GM23338 (cell line): ENCODE results near the gene RABGAP1L. TPM values are rescaled to one million over a fixed set of nuclear protein-coding genes. Genes with fewer than 3 reads are reported as not detected.

Experiments used
- ATAC-seq: fragments of 200-7000 bp; cut with Tn5 transposase; 3 replicates; pipeline ENCODE4 v1.9.1; 2020
- DNase-seq: peaks from one replicate; pipeline ENCODE4 v3.0.0-alpha.2; 2015; ENCODE audit warnings: low spot score
- H2AFZ ChIP-seq: fragments of 200-600 bp; sonication (generic); 2 replicates; pipeline ENCODE4 v1.8.0; 2016; ENCODE audit warnings: antibody characterized with exemption, mild to moderate bottlenecking, moderate library complexity
- H3F3A ChIP-seq: fragments of 200-600 bp; sonication (generic); replicated peaks from 2 replicates; pipeline ENCODE4 v1.8.0; 2017; ENCODE audit warnings: antibody characterized with exemption, mixed run types, low read depth
- H3K27ac ChIP-seq: fragments of 200-600 bp; sonication (generic); 2 replicates; pipeline ENCODE4 v1.6.1; 2016; ENCODE audit warnings: low read depth
- H3K27me3 ChIP-seq: fragments of 200-600 bp; sonication (generic); 2 replicates; pipeline ENCODE4 v1.8.0; 2016; ENCODE audit warnings: mild to moderate bottlenecking, mixed run types, moderate library complexity; ENCODE audit not compliant: insufficient read depth
- H3K36me3 ChIP-seq: fragments of 200-600 bp; sonication (generic); 2 replicates; pipeline ENCODE4 v1.8.0; 2016; ENCODE audit warnings: mild to moderate bottlenecking; ENCODE audit not compliant: insufficient read depth
- H3K4me1 ChIP-seq: fragments of 200-600 bp; sonication (generic); 2 replicates; pipeline ENCODE4 v1.8.0; 2016; ENCODE audit warnings: mild to moderate bottlenecking, moderate library complexity; ENCODE audit not compliant: insufficient read depth
- H3K4me2 ChIP-seq: fragments of 200-600 bp; sonication (generic); 2 replicates; pipeline ENCODE4 v1.7.1; 2017; ENCODE audit warnings: mixed run types
- H3K4me3 ChIP-seq: fragments of 200-600 bp; sonication (generic); 2 replicates; pipeline ENCODE4 v1.6.1; 2016; ENCODE audit warnings: mixed run types
- H3K79me2 ChIP-seq: fragments of 200-600 bp; sonication (generic); replicated peaks from 2 replicates; pipeline ENCODE4 v1.8.0; 2017; ENCODE audit warnings: mild to moderate bottlenecking; ENCODE audit not compliant: insufficient read depth
- H3K9me2 ChIP-seq: fragments of 200-600 bp; sonication (generic); 2 replicates; pipeline ENCODE4 v1.8.0; 2017; ENCODE audit not compliant: insufficient read depth
- H4K20me1 ChIP-seq: fragments of 200-600 bp; sonication (generic); replicated peaks from 2 replicates; pipeline ENCODE4 v1.8.0; 2017; ENCODE audit warnings: mild to moderate bottlenecking; ENCODE audit not compliant: insufficient read depth
- H3K27ac Mint-ChIP-seq: 2 replicates; pipeline ENCODE4 v1.8.0; 2020; ENCODE audit warnings: inconsistent platforms, mild to moderate bottlenecking, moderate library complexity, mixed read lengths
- H3K27me3 Mint-ChIP-seq: 3 replicates; pipeline ENCODE4 v1.8.0; 2022; ENCODE audit warnings: low read depth, mild to moderate bottlenecking, moderate library complexity, mixed read lengths, inconsistent platforms; ENCODE audit not compliant: insufficient read depth, poor library complexity
- H3K36me3 Mint-ChIP-seq: 3 replicates; pipeline ENCODE4 v1.8.0; 2021; ENCODE audit warnings: low read depth, mild to moderate bottlenecking, inconsistent platforms, moderate library complexity, mixed read lengths
- H3K4me1 Mint-ChIP-seq: 3 replicates; pipeline ENCODE4 v1.8.0; 2020; ENCODE audit warnings: mild to moderate bottlenecking, inconsistent platforms, mixed read lengths
- H3K4me3 Mint-ChIP-seq: 3 replicates; pipeline ENCODE4 v1.8.0; 2021; ENCODE audit warnings: moderate library complexity, mild to moderate bottlenecking, inconsistent platforms, mixed read lengths
- H3K9me3 Mint-ChIP-seq: 3 replicates; pipeline ENCODE4 v1.8.0; 2020; ENCODE audit warnings: moderate library complexity, mild to moderate bottlenecking, inconsistent platforms, mixed read lengths
- CTCF ChIP-seq, 2 experiments: fragments of 200-600 bp in 1 of 2; sonication (generic) in 1 of 2; conservative IDR thresholded peaks; 2 replicates each; pipeline versions ENCODE4 v1.5.1 to v1.6.1; 2016 to 2017; ENCODE audit warnings: antibody characterized with exemption in 2 of 2, low read depth in 2 of 2, mild to moderate bottlenecking in 2 of 2, moderate library complexity in 1 of 2
- EZH2 ChIP-seq: fragments of 200-600 bp; sonication (generic); IDR thresholded peaks from one replicate; pipeline ENCODE4 v1.8.0; 2017; ENCODE audit warnings: antibody characterized with exemption, mild to moderate bottlenecking, low read depth; ENCODE audit not compliant: unreplicated experiment
- EZH2phosphoT487 ChIP-seq: fragments of 200-600 bp; sonication (generic); IDR thresholded peaks from one replicate; pipeline ENCODE4 v1.8.1; 2018; ENCODE audit warnings: antibody characterized with exemption; ENCODE audit not compliant: unreplicated experiment
- NANOG ChIP-seq: IDR thresholded peaks from 2 replicates; pipeline ENCODE4 v1.6.1; 2016; ENCODE audit warnings: antibody characterized with exemption, borderline replicate concordance
- REST ChIP-seq: IDR thresholded peaks from one replicate; pipeline ENCODE4 v1.6.1; 2018; ENCODE audit warnings: antibody characterized with exemption; ENCODE audit not compliant: unreplicated experiment
- ZNF114 ChIP-seq: fragments of 250-450 bp; sonication (Bioruptor Pico); IDR thresholded peaks from 2 replicates; pipeline ENCODE4 v1.5.0; 2020; ENCODE audit warnings: mild to moderate bottlenecking, moderate library complexity
- ZNF462 ChIP-seq: fragments of 250-450 bp; sonication (Bioruptor Pico); IDR thresholded peaks from 2 replicates; pipeline ENCODE4 v1.5.0; 2020; ENCODE audit warnings: mild to moderate bottlenecking, moderate library complexity
- polyA plus RNA-seq: library from polyadenylated mRNA; unstranded; fragments of >200 nt; fragmentation: Nextera tagmentation; extraction: Ambion mirVana; gene quantifications from 2 replicates; pipeline ENCODE4 v1.2.1, GENCODE V29; 2016
- total RNA-seq: library from RNA; depleted of rRNA; stranded (reverse); fragments of >200 nt; shearing (Covaris generic); gene quantifications from 2 replicates; pipeline ENCODE4 v1.2.3, GENCODE V29; 2014

Gene RABGAP1L
- total and polyA plus RNA-seq, 2 experiments from 2014 or later, result 83.2 to 136 TPM

GRCh38 chr1:174671826-174672225 lies 512.5 kb downstream of the RABGAP1L start:
- Histone ChIP-seq H3K9me2 (0 out of 2 replicates have a peak, but pooled peaks cover 2% of the 10 kb centered on the region), H3K36me3 (no peaks in the 10 kb centered on the region), H3F3A (no peaks in the 10 kb centered on the region), H2AFZ (no peak overlapping the region), H4K20me1 (no peaks in the 10 kb centered on the region), H3K4me1 (no peaks in the 10 kb centered on the region), H3K4me3 (no peak overlapping the region), H3K27me3 (no peaks in the 10 kb centered on the region), H3K79me2 (no peaks in the 10 kb centered on the region), H3K4me2 (no peak overlapping the region), H3K27ac (no peak overlapping the region)
- Mint-ChIP-seq H3K27ac (no peak overlapping the region), H3K4me1 (no peaks in the 10 kb centered on the region), H3K27me3 (peaks cover 2% of the 10 kb centered on the region), H3K36me3 (no peaks in the 10 kb centered on the region), H3K9me3 (peaks cover 2% of the 10 kb centered on the region; the same call in 1 of the 3 replicates), H3K4me3 (no peak overlapping the region)
- DNase-seq (no peak), ATAC-seq (no peak)
- TF ChIP-seq CTCF (conservative IDR thresholded peaks at IDR 0.05; ENCODE audit: low read depth in 2 of 2) (no peak), REST (no peak), EZH2 (no peak), ZNF462 (CRISPR knock-in tag) (no peak), EZH2phosphoT487 (no peak), NANOG (no peak), ZNF114 (CRISPR knock-in tag) (no peak)
